ENCODE data around the gene KAT8. TPM values are rescaled to one million over a fixed set of nuclear protein-coding genes. Genes with fewer than 3 reads are reported as not detected.

The KAT8 gene
- total and polyA plus RNA-seq, 9 of the 15 experiments (the other 6 are each of a cell fraction or from before 2014, with no cell fraction given) = 10.0 to 98.5 (median 76.4) TPM

DNA sequence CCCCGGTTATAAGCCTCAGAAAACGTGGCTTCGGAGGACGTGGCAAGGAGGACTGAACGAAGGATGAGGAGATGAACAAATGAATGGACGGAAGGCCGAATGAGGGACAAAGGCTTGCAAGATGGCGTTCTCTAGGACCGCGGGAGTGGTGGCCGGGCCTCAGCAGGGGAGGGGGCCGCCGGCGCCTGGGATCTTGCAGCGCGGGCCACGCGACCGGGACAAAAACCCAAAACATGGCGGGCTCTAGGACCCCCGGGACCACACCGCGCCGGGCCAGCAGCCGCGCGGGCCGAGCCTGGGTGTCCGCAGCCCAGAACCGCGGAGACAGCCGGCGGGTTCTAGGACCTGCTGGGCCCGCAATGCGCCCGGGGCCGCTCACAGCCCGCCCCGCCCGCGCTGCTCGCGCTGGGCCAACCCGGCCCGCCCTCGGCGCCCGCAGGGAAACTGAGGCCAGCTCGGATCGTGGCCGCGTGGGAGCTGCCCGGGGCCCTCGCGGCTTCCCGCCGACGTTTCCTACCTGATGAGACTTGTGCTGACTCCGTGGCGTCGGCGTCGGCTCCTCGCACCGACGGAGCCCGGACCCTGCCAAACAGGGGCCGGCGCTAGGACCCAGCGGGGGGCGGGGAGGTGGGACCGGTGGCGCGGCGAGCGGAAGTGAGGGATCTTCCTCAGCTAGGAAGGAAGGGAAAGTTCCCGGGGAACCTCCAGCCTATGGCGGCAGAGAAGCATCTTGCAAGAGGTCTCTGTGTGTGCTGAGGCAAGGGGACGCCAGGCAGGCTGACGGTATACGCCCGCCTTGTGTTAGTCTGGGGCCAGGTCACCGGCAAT is 44.1 kb upstream of the KAT8 start (continued):
- TF ChIP-seq ZFX (CRISPR knock-in tag; IDR thresholded peaks at IDR 0.05) = peak; percentile 67
- TF ChIP-seq, protein P1, sequence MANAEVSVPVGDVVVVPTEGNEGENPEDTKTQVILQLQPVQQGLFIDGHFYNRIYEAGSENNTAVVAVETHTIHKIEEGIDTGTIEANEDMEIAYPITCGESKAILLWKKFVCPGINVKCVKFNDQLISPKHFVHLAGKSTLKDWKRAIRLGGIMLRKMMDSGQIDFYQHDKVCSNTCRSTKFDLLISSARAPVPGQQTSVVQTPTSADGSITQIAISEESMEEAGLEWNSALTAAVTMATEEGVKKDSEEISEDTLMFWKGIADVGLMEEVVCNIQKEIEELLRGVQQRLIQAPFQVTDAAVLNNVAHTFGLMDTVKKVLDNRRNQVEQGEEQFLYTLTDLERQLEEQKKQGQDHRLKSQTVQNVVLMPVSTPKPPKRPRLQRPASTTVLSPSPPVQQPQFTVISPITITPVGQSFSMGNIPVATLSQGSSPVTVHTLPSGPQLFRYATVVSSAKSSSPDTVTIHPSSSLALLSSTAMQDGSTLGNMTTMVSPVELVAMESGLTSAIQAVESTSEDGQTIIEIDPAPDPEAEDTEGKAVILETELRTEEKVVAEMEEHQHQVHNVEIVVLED (CRISPR knock-in tag; IDR thresholded peaks at IDR 0.05) = peak; percentile 54; the same call in 1 of the 2 replicates
- TF ChIP-seq PCBP1 (IDR thresholded peaks at IDR 0.05; ENCODE audit: low read depth, low read length, poor library complexity, severe bottlenecking) = peak; percentile 97
- TF ChIP-seq ZNF224 (CRISPR knock-in tag; IDR thresholded peaks at IDR 0.05) = 0 out of 2 replicates have a peak, but pooled peaks have one; percentile 60
- TF ChIP-seq TCF7 (IDR thresholded peaks at IDR 0.05; ENCODE audit: borderline replicate concordance) = 0 out of 2 replicates have a peak, but pooled peaks have one; percentile 20
- TF ChIP-seq HCFC1 (IDR thresholded peaks at IDR 0.05; ENCODE audit: low read depth, low read length) = peak; percentile 54
- no peak for TF ChIP-seq KDM5B (IDR thresholded peaks at IDR 0.05; ENCODE audit: insufficient replicate concordance, low read depth, low read length)
- TF ChIP-seq ZSCAN32 (CRISPR knock-in tag; IDR thresholded peaks at IDR 0.05) = no peak
- TF ChIP-seq STAT5A (IDR thresholded peaks at IDR 0.05; ENCODE audit: borderline replicate concordance, low read length) = no peak
- TF ChIP-seq, protein P2, sequence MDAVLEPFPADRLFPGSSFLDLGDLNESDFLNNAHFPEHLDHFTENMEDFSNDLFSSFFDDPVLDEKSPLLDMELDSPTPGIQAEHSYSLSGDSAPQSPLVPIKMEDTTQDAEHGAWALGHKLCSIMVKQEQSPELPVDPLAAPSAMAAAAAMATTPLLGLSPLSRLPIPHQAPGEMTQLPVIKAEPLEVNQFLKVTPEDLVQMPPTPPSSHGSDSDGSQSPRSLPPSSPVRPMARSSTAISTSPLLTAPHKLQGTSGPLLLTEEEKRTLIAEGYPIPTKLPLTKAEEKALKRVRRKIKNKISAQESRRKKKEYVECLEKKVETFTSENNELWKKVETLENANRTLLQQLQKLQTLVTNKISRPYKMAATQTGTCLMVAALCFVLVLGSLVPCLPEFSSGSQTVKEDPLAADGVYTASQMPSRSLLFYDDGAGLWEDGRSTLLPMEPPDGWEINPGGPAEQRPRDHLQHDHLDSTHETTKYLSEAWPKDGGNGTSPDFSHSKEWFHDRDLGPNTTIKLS (IDR thresholded peaks at IDR 0.05; ENCODE audit: borderline replicate concordance, low read depth) = peak; percentile 89
- TF ChIP-seq ZNF24 (IDR thresholded peaks at IDR 0.05) = peak; percentile 99
- peak; percentile 14 for TF ChIP-seq POLR2A (conservative IDR thresholded peaks at IDR 0.05)
- TF ChIP-seq GTF2F1 (IDR thresholded peaks at IDR 0.05; ENCODE audit: low read depth, low read length) = 0 out of 2 replicates have a peak, but pooled peaks have one; percentile 19
- TF ChIP-seq, protein P3, sequence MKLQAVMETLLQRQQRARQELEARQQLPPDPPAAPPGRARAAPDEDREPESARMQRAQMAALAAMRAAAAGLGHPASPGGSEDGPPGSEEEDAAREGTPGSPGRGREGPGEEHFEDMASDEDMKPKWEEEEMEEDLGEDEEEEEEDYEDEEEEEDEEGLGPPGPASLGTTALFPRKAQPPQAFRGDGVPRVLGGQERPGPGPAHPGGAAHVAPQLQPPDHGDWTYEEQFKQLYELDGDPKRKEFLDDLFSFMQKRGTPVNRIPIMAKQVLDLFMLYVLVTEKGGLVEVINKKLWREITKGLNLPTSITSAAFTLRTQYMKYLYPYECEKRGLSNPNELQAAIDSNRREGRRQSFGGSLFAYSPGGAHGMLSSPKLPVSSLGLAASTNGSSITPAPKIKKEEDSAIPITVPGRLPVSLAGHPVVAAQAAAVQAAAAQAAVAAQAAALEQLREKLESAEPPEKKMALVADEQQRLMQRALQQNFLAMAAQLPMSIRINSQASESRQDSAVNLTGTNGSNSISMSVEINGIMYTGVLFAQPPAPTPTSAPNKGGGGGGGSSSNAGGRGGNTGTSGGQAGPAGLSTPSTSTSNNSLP (IDR thresholded peaks at IDR 0.05; ENCODE audit: borderline replicate concordance, low read depth, low read length) = 0 out of 2 replicates have a peak, but pooled peaks have one; percentile 2
- 0 out of 2 replicates have a peak, but pooled peaks have one; percentile 11 for TF ChIP-seq TAF7 (tag; IDR thresholded peaks at IDR 0.05)
- TF ChIP-seq RB1 (IDR thresholded peaks at IDR 0.05; ENCODE audit: low read depth) = peak; percentile 82
- 0 out of 2 replicates have a peak, but pooled peaks have one; percentile 28 for TF ChIP-seq SP1 (CRISPR knock-in tag; IDR thresholded peaks at IDR 0.05)
- TF ChIP-seq SRF (CRISPR knock-in tag; IDR thresholded peaks at IDR 0.05) = no peak
- no peak for TF ChIP-seq SRSF1 (IDR thresholded peaks at IDR 0.05; ENCODE audit: low read depth, low read length)
- peak; percentile 90 for TF ChIP-seq U2AF1 (optimal IDR thresholded peaks at IDR 0.05; ENCODE audit: low read depth, low read length)
- peak; percentile 26 for TF ChIP-seq TBP (optimal IDR thresholded peaks at IDR 0.05; ENCODE audit: low read depth, low read length)
- TF ChIP-seq PTRF (tag; IDR thresholded peaks at IDR 0.05) = no peak
- peak; percentile 65; the same call in 1 of the 2 replicates for TF ChIP-seq GTF2A2 (tag; IDR thresholded peaks at IDR 0.05)
- no peak for TF ChIP-seq ZNF354B (CRISPR knock-in tag; IDR thresholded peaks at IDR 0.05)
- peak; percentile 90 for TF ChIP-seq BRD4 (IDR thresholded peaks at IDR 0.05)
- peak; percentile 25; the same call in 1 of the 2 replicates for TF ChIP-seq SUPT5H (IDR thresholded peaks at IDR 0.05)
